Sigmoid colon (tissue), 4 donors: Measurements from ENCODE around the gene SUGP2.

Source experiments
- CTCF ChIP-seq, 4 experiments: fragments of 450-650 bp in 3 of 4; fragments of 200-600 bp in 1 of 4; IDR thresholded peaks; one replicate each; pipeline ENCODE4 v1.5.1; 2016 to 2019; ENCODE audit warnings: antibody characterized with exemption in 4 of 4, mild to moderate bottlenecking in 3 of 4, moderate library complexity in 2 of 4
- EP300 ChIP-seq, 4 donors: sonication (generic); formaldehyde crosslinking; IDR thresholded peaks; one replicate each; pipeline ENCODE4 v1.6.1; 2017; ENCODE audit warnings: antibody characterized with exemption in 4 of 4
- POLR2A ChIP-seq, 2 donors: fragments of 450-650 bp; IDR thresholded peaks; one replicate each; pipeline ENCODE4 v1.6.1; 2016; ENCODE audit warnings: antibody characterized with exemption in 2 of 2, mild to moderate bottlenecking in 2 of 2, moderate library complexity in 2 of 2

- TF ChIP-seq POLR2A (IDR thresholded peaks at IDR 0.05) (no peak), CTCF (IDR thresholded peaks at IDR 0.05) (no peak), EP300 (IDR thresholded peaks at IDR 0.05) (no peak)
Measured at GRCh38 chr19:19004144-19004543, 29.2 kb downstream of the SUGP2 start.
